GM13976 (cell line): ENCODE results near the gene ZBP1.

Source experiments
- DNase-seq: peaks from one replicate; pipeline ENCODE4 v3.0.0; 2012; ENCODE audit warnings: low spot score
- in situ Hi-C: fragments of 300-500 bp; cut with MboI; formaldehyde crosslinking; loops from one replicate; pipeline ENCODE4 v1.12.0; 2022; ENCODE audit warnings: low sequenced_read_pairs, mixed read lengths, inconsistent platforms; ENCODE audit not compliant: unreplicated experiment
- TF ChIP-seq, protein P1 (sequence below): IDR thresholded peaks from 2 replicates; pipeline ENCODE4 v1.5.1; 2012; ENCODE audit warnings: borderline replicate concordance, mild to moderate bottlenecking; ENCODE audit not compliant: insufficient read depth; ENCODE audit errors: extremely low read depth, missing control alignments, control extremely low read depth

ZBP1 gene

DNA sequence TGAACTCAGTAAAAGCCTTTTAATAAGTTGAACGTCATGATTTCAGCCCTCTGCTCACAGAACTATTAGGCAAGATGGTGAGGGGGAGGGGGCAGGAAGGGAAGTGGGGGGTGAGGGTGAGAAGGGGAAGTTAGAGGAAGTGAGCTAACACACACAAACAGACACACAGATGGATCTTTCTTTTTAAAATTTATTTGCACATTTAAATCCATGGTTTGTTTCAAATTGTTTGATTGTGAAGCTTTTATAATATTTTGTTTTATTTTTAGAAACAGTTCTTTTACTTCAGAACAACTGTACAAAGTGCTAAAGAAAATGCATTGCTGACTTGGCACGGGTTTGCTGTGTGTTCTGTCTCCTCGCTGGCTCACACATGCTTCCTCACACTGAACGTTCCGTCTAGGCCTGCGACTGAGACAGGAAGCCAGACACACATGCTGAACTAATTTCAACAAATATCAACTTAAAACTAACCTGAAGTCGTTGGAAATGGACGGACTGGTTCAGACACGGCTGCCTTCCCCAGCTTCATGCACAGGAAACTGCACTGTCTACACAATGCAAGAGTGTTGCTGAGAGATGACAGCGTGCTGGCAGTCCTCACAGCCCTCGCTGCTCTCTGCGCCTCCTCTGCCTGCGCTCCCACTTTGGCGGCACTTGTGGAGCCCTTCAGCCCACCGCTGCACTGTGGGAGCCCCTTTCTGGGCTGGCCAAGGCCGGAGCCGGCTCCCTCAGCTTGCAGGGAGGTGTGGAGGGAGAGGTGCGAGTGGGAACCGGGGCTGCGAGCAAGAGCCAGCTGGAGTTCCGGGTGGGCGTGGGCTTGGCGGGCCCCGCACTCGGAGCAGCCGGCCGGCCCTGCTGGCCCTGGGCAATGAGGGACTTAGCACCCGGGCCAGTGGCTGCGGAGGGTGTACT, 8.1 kb upstream of the ZBP1 start:
- peak; percentile 37 for DNase-seq
- TF ChIP-seq, protein P1, sequence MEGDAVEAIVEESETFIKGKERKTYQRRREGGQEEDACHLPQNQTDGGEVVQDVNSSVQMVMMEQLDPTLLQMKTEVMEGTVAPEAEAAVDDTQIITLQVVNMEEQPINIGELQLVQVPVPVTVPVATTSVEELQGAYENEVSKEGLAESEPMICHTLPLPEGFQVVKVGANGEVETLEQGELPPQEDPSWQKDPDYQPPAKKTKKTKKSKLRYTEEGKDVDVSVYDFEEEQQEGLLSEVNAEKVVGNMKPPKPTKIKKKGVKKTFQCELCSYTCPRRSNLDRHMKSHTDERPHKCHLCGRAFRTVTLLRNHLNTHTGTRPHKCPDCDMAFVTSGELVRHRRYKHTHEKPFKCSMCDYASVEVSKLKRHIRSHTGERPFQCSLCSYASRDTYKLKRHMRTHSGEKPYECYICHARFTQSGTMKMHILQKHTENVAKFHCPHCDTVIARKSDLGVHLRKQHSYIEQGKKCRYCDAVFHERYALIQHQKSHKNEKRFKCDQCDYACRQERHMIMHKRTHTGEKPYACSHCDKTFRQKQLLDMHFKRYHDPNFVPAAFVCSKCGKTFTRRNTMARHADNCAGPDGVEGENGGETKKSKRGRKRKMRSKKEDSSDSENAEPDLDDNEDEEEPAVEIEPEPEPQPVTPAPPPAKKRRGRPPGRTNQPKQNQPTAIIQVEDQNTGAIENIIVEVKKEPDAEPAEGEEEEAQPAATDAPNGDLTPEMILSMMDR: no peak
- in situ Hi-C loops: no loop called here

DNA sequence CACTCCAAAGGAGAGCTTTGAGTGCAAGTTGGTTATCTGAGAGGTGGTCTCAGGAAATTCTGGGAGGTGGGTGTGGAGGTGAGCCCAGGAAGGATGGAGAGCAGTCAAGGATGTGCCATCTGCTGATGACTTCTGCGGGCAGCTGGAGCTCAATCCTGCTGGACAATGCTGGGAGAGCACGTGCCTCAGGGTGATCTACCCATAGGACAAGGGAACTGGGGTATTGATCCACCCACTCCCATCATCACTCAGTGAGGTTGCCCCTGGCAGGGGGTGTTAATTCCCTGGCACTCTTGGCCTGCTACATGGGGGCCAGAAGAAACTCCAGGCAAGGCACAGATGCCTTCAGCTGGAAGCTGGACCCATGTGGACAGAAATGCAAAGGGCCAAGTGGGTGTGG, 7.1 kb upstream of the ZBP1 start:
- in situ Hi-C loops: no loop called here
- TF ChIP-seq, protein P1: no peak
- no peak for DNase-seq

DNA sequence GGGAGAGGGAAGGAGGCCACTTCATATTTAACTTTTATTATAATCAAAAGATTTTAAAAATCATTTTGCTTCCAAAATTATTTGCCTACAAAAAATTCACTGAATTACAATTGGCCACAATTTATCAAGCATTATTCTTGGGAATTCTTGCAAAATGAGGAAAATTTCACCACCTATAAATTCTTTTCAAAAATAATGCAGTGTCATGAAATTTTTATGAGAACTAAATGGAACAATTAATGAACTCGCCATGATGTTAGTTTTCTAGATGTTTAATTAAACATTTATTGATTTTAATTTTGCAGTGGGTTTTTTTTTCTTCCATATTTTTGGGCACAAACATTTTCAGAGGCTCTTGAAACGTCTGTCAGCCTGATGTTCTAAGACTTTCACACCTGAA, 5.8 kb upstream of the ZBP1 start:
- no peak for DNase-seq
- TF ChIP-seq, protein P1: no peak
- in situ Hi-C loops: no loop called here

DNA sequence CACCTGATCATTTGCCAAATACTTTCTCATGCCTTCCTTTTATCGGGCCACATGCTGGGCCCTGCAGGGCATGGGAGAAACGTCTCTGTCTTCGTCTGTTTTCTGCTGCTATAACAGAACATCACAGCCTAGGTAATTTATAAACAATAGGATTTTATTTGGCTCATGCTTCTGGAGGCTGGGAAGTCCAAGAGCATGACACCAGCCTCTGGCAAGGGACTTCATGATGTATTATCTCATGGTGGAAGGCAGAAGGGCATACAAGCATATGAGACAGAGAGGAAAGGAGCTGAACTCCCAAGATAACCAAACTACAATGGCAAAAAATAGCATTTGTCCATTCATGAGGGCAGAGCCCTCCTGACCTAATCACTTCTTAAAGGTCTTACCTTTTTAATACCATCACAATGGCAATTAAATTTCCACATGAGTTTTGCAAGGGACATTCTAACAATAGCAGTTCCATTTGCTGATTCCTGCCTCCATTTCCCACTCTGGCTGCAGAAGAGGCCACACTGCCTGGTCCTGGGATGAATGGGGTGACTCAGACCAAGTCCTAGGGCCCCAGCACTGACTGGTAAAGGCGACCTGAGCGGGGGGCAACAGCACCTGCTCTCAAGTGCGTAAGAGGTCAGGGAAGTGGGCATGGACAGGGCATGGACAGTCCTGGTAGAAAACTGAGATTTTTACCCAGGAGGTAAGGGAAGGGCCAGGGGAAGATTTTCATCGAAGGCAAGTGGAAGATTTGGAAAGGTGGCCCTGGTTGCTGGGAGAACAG, 5.1 kb upstream of the ZBP1 start:
- TF ChIP-seq, protein P1: no peak
- in situ Hi-C loops: no loop called here
- DNase-seq: no peak

DNA sequence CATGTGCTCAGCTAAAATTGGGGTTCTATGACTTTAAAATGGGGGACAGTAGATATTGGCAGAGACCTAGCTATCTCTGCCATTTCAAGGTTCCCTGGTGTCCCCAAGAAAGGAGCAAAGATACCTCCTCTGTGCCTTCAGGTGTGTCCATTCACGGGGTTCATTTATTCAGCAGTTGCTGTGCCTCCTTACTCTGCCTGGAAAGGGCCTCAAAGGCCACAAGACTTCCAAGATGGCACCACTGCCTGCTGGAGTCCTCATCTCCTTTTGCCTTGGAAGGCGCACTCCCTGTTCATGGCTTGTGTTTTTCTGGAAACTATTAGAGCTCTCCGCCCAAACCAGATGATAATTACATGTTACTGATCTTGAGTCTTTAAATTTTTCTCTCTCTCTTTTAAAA, 3.9 kb upstream of the ZBP1 start:
- TF ChIP-seq, protein P1: no peak
- no peak for DNase-seq
- in situ Hi-C loops: loop anchor here (25.0 kb wide), 1 partner anchor 563 kb away; no protein-coding TSS in a partner anchor

DNA sequence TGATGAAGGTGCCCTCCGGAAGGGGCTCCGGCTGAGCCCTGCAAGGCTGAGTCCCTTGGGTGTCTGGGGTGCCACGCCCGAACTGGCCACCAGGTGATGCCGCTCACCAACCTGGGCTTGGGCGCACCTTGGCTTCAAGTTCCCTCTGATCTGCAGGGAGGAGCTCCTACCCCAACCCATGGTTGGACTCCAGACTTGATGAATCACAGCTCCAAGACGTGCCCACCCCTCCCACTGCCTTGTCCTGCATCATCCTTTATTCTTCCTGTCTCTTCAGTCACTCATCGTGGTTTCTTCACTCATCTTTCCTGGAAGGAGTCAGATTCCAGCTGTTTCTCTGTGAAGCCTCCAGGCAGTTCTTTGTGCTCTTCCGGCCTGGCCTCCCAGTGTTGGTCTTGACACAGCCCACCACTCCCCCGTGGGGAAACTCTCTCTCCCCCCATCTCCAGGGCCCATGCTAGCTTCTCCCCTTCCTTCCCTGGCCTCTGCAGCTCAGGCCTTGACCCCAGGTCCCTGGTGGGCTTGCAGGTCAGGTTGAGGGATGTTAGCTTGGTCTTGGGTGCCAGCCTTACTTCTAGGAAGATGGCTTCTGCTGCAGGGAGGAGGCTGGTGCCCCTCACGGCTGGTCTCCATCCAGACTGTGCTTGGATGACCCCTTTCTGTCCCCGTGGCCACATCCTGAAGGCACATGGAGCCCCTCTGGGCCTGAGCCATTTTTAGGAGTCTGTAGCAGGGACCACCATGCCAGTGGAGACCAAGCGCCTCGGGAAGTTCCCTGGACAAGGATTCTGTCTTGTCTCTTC, 2.6 kb upstream of the ZBP1 start:
- peak; percentile 62 for DNase-seq
- TF ChIP-seq, protein P1: peak; percentile 69
- in situ Hi-C loops: loop anchor here (25.0 kb wide), 1 partner anchor 565 kb away; no protein-coding TSS in a partner anchor
